BE2C (cell line): Measurements from ENCODE around the gene PHACTR1.

Experiments used
- DNase-seq: peaks from one replicate; pipeline ENCODE4 v3.0.0-alpha.2; 2020
- H3K27me3 ChIP-seq: fragments of 250-450 bp; sonication (Bioruptor Pico); 2 replicates; pipeline ENCODE4 v1.5.1; 2020; ENCODE audit warnings: mild to moderate bottlenecking
- H3K36me3 ChIP-seq: fragments of 250-450 bp; sonication (Bioruptor Pico); 2 replicates; pipeline ENCODE4 v1.5.1; 2020; ENCODE audit warnings: mild to moderate bottlenecking
- H3K4me1 ChIP-seq: fragments of 250-450 bp; sonication (Bioruptor Pico); 2 replicates; pipeline ENCODE4 v1.5.1; 2020
- H3K4me3 ChIP-seq: 2 replicates; pipeline ENCODE4 v1.5.1; 2011; ENCODE audit warnings: low read depth, low read length
- H3K9me3 ChIP-seq: fragments of 250-450 bp; sonication (Bioruptor Pico); 2 replicates; pipeline ENCODE4 v1.5.1; 2020
- CTCF ChIP-seq: IDR thresholded peaks from 2 replicates; pipeline ENCODE4 v1.5.1; 2012; ENCODE audit warnings: mild to moderate bottlenecking, low read depth, low read length

PHACTR1 gene

GRCh38 chr6:13163161-13163944 is 446.8 kb downstream of the PHACTR1 start:
- H3K4me1 ChIP-seq = no peaks in the 10 kb centered on the region
- no peaks in the 10 kb centered on the region for H3K9me3 ChIP-seq
- DNase-seq = no peak
- no peaks in the 10 kb centered on the region for H3K36me3 ChIP-seq
- H3K27me3 ChIP-seq = no peaks in the 10 kb centered on the region
- no peak for TF ChIP-seq CTCF
- no peak overlapping the region for H3K4me3 ChIP-seq

- H3K36me3 ChIP-seq = no peaks in the 10 kb centered on the region
- H3K27me3 ChIP-seq = no peaks in the 10 kb centered on the region
- no peak overlapping the region for H3K4me3 ChIP-seq
- no peaks in the 10 kb centered on the region for H3K4me1 ChIP-seq
- no peak for TF ChIP-seq CTCF
- DNase-seq = no peak
- no peaks in the 10 kb centered on the region for H3K9me3 ChIP-seq
These were observed 447.7 kb downstream of the PHACTR1 start for GRCh38 chr6:13164291-13164690.

GRCh38 chr6:13165502-13166172 is 449.1 kb downstream of the PHACTR1 start:
- Histone ChIP-seq H3K4me3 (no peak overlapping the region), H3K9me3 (no peaks in the 10 kb centered on the region), H3K27me3 (no peaks in the 10 kb centered on the region), H3K4me1 (no peaks in the 10 kb centered on the region), H3K36me3 (no peaks in the 10 kb centered on the region)
- no peak for DNase-seq
- TF ChIP-seq CTCF = no peak

- TF ChIP-seq CTCF = no peak
- Histone ChIP-seq H3K36me3 (no peaks in the 10 kb centered on the region), H3K27me3 (no peaks in the 10 kb centered on the region), H3K9me3 (no peaks in the 10 kb centered on the region), H3K4me3 (no peak overlapping the region), H3K4me1 (no peaks in the 10 kb centered on the region)
- no peak for DNase-seq
These were observed 449.7 kb downstream of the PHACTR1 start for GRCh38 chr6:13166269-13166668.

GRCh38 chr6:13166916-13167315 is 450.3 kb downstream of the PHACTR1 start:
- H3K36me3 ChIP-seq = no peaks in the 10 kb centered on the region
- DNase-seq = no peak
- no peaks in the 10 kb centered on the region for H3K4me1 ChIP-seq
- H3K27me3 ChIP-seq = no peaks in the 10 kb centered on the region
- H3K9me3 ChIP-seq = no peaks in the 10 kb centered on the region
- H3K4me3 ChIP-seq = no peak overlapping the region
- no peak for TF ChIP-seq CTCF

- Histone ChIP-seq H3K4me3 (no peak overlapping the region), H3K4me1 (no peaks in the 10 kb centered on the region), H3K9me3 (no peaks in the 10 kb centered on the region), H3K36me3 (no peaks in the 10 kb centered on the region), H3K27me3 (no peaks in the 10 kb centered on the region)
- no peak for DNase-seq
- no peak for TF ChIP-seq CTCF
These were observed 455.7 kb downstream of the PHACTR1 start for GRCh38 chr6:13172291-13172690.
